Fibroblast of the aortic adventitia (primary cell): ENCODE measurements around the gene RALGAPA1. TPM values are rescaled to one million over a fixed set of nuclear protein-coding genes. Genes with fewer than 3 reads are reported as not detected.

ENCODE experiments used
- DNase-seq: peaks from one replicate; pipeline ENCODE4 v3.0.0-alpha.2; 2010; ENCODE audit warnings: low read depth
- H3K4me3 ChIP-seq: 2 replicates; pipeline ENCODE4 v1.5.1; 2011; ENCODE audit warnings: low read depth, mild to moderate bottlenecking, control low read depth, low read length, moderate library complexity
- total RNA-seq: library from RNA; depleted of rRNA; stranded (reverse); fragments of >200 nt; gene quantifications from 2 replicates; pipeline ENCODE4 v1.2.3, GENCODE V29; 2012; ENCODE audit warnings: low replicate concordance
- TF ChIP-seq, protein P1 (sequence below): IDR thresholded peaks from 2 replicates; pipeline ENCODE4 v1.5.1; 2011; ENCODE audit warnings: mild to moderate bottlenecking, low read length, control low read depth, inconsistent platforms; ENCODE audit not compliant: insufficient read depth

RALGAPA1 gene
- total RNA-seq, 1 donor: 52.5 TPM

DNA sequence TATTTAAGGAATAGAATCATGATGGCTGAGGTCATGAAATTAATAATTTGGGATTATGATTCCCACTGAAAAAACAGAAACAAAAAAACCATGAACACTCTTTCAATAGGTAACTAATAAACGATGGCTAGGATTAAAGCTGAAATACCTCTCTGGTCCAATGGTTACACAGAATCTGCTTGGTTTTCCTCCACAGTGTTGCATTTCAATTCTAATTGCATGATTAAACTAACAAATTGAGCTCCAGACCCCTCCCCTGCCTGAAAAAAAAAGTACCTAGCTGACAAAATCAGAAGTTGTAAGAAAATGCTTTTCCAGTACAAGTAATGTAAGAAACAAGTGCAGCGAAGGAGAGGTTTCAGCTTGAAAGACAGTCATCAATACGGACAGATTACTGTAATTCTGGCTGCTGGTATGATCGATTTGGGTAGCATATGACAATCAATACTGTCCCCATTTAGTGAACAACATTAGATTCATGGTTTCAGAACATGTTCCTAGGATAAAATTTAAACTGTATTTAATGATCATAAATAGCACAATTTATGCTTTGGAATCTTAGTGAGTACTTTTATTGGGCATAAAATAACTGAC is 243.1 kb downstream of the RALGAPA1 start:
- no peak for DNase-seq
- no peak overlapping the region for H3K4me3 ChIP-seq
- TF ChIP-seq, protein P1, sequence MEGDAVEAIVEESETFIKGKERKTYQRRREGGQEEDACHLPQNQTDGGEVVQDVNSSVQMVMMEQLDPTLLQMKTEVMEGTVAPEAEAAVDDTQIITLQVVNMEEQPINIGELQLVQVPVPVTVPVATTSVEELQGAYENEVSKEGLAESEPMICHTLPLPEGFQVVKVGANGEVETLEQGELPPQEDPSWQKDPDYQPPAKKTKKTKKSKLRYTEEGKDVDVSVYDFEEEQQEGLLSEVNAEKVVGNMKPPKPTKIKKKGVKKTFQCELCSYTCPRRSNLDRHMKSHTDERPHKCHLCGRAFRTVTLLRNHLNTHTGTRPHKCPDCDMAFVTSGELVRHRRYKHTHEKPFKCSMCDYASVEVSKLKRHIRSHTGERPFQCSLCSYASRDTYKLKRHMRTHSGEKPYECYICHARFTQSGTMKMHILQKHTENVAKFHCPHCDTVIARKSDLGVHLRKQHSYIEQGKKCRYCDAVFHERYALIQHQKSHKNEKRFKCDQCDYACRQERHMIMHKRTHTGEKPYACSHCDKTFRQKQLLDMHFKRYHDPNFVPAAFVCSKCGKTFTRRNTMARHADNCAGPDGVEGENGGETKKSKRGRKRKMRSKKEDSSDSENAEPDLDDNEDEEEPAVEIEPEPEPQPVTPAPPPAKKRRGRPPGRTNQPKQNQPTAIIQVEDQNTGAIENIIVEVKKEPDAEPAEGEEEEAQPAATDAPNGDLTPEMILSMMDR: no peak

DNA sequence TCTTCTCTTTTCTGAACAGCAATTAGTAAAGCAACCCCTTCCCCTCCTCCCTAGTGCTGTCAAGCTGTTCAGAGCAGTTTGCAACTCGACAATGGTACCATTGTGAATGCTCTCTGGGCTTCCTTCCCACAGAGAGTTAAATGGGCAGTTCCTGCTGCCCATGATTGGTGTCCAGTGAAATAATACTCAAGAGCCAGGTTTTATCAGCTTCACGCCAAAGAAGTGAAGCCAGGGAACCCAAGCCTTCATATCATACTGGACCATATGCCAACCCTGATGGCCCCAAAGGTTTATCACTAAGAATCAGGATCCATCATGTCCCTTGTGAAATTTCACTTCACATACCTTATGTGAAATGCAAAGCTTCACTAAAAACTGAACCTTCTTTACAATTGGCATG is 250.4 kb downstream of the RALGAPA1 start:
- peak; percentile 5 for DNase-seq
- TF ChIP-seq, protein P1: no peak
- no peak overlapping the region for H3K4me3 ChIP-seq

DNA sequence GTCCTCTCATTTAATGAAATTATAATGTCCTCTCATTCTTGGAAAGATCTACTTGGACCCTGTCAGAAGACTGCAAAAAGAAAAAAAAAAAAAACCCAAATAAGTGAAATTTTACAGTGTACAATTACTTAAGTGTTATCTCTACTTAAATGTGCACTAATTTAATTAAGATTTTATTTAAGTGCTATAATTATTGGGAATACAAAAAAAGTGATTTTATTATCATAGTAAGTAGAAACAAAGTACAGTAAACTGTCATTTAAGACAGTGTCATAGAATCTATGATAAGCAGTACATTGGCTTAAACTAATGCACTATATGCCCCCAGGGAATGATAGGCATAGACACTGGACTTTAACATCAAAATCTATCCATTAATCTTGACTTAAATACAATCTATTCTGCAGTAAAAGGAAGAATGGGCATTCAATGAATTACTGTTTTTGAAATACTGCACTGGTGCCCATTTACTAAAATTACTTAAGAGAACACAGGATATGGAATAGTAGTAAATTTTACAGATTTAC is 251.8 kb downstream of the RALGAPA1 start:
- no peak for DNase-seq
- TF ChIP-seq, protein P1: no peak
- H3K4me3 ChIP-seq: no peak overlapping the region

DNA sequence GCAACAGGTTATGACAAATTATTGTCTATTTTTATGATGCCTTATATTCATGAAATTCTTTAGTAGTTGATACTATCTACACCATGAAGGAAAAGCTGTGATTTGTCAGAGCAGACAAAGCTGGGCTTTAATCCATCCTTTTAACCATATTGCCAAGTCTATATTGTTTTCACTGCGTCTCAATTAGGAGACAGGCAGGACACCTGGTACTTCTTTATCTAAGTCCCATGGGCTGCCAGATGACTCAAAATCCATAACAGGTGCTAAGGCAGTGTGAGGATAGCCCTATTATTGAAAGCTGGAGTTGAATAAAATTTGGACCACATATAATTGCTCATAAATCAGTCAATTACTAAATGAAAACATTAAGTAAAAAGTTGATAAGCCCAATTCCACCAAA is 252.5 kb downstream of the RALGAPA1 start:
- H3K4me3 ChIP-seq: no peak overlapping the region
- peak; percentile 25 for DNase-seq
- TF ChIP-seq, protein P1: no peak

DNA sequence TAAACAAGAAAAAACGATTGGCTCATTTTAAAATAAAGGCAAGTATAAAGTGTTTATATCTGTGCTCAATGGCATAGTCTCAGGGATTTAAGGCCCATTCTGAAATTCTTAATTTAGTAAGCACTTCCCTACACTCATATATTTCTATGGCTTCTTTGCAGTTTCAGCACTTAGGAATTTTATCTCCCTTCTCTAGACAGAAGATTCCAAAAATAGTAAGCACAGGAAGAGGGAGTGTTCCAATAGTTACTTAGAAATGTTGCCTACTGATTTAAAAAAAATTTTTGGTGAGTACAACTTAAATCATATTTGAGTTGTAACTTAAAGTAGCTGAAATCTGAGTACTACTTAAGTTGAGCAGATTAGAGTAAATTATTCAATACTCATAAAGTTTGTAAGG is 255.3 kb downstream of the RALGAPA1 start:
- TF ChIP-seq, protein P1: no peak
- DNase-seq: peak; percentile 77
- no peak overlapping the region for H3K4me3 ChIP-seq

DNA sequence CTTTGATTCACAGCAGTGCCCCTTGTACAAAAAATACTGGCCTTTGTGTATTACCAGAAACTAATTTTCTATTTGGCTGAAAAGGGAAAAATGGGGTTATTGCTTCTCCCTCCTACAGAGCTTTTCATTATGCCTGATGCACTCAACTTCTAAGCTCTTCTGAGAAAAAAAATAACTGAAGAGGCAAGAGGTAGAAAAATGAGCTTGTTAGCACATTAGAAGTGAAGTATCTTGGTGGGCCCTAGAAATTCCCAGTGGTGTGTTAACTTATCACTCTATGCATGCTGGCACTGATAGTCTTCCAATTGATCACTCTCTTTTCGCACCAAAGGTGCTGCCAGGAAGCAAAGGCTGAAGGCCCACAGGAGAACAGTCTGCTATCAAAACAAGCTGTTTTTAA is 258.0 kb downstream of the RALGAPA1 start:
- H3K4me3 ChIP-seq: no peak overlapping the region
- TF ChIP-seq, protein P1: no peak
- DNase-seq: no peak

DNA sequence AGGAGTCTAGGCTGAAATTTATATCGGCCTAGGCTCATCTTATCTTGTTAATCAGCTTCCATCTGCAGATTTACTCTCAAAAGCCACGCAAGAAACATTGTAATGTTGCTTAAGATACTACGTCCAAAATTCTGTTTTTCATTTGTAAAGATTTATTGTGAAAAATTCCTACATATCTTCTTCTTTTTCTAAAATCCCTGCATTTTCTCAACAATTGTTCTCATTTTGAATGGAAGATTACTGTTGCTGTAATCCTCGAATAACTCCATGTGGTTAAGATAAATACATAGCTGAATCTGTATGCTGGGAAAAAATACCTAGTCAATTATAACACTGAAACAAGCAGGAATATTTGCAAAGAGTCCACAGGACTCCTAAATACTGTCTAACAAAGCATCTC is 259.5 kb downstream of the RALGAPA1 start:
- no peak overlapping the region for H3K4me3 ChIP-seq
- TF ChIP-seq, protein P1: no peak
- DNase-seq: no peak
